Sigmoid colon (tissue), 4 donors: ENCODE measurements around the gene DOK6.

ENCODE experiments used
- CTCF ChIP-seq, 4 experiments: fragments of 450-650 bp in 3 of 4; fragments of 200-600 bp in 1 of 4; IDR thresholded peaks; one replicate each; pipeline ENCODE4 v1.5.1; 2016 to 2019; ENCODE audit warnings: antibody characterized with exemption in 4 of 4, mild to moderate bottlenecking in 3 of 4, moderate library complexity in 2 of 4
- POLR2A ChIP-seq, 2 donors: fragments of 450-650 bp; IDR thresholded peaks; one replicate each; pipeline ENCODE4 v1.6.1; 2016; ENCODE audit warnings: antibody characterized with exemption in 2 of 2, mild to moderate bottlenecking in 2 of 2, moderate library complexity in 2 of 2
- POLR2AphosphoS5 ChIP-seq, 4 donors: sonication (generic); formaldehyde crosslinking; IDR thresholded peaks; one replicate each; pipeline ENCODE4 v1.6.1; 2017; ENCODE audit warnings: antibody characterized with exemption in 4 of 4

GRCh38 chr18:69432847-69433246, 32.2 kb downstream of the DOK6 start:
- no peak for TF ChIP-seq POLR2AphosphoS5 (IDR thresholded peaks at IDR 0.05)
- no peak for TF ChIP-seq POLR2A (IDR thresholded peaks at IDR 0.05)
- TF ChIP-seq CTCF (IDR thresholded peaks at IDR 0.05) = no peak
